ENCODE data around the gene TBC1D4.
"Not testable (repeated sequence)": the region's sequence is repeated elsewhere in the genome, so short reads cannot be mapped to it uniquely, and the experiment has no call there.

TBC1D4 gene

GRCh38 chr13:75447493-75447892 is 34.5 kb downstream of the TBC1D4 start:
- no peak for DNase-seq

GRCh38 chr13:75446874-75447273 is 35.1 kb downstream of the TBC1D4 start:
- no peak for DNase-seq

GRCh38 chr13:75445717-75446499 is 36.1 kb downstream of the TBC1D4 start:
- no peak for DNase-seq

DNA sequence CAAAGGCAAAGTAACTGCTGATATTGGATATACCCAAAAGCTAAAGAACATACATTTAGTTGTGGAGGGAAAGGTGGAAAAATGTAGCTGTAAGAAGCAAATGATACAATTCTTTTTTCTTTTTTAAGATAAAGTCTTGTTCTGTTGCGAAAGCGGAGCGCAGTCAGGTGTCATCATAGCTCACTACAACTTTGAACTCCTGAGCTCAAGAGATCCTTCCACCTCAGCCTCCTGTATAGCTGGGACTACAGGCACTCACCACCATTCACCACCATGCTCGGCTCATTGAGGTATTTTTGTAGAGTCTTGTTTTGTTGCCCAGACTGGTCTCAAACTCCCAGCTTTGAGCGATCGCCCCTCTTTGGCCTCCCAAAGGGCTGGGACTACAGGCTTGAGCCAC is 38.0 kb downstream of the TBC1D4 start:
- no peak for DNase-seq

GRCh38 chr13:75443356-75443958 is 38.5 kb downstream of the TBC1D4 start:
- DNase-seq: no peak

DNA sequence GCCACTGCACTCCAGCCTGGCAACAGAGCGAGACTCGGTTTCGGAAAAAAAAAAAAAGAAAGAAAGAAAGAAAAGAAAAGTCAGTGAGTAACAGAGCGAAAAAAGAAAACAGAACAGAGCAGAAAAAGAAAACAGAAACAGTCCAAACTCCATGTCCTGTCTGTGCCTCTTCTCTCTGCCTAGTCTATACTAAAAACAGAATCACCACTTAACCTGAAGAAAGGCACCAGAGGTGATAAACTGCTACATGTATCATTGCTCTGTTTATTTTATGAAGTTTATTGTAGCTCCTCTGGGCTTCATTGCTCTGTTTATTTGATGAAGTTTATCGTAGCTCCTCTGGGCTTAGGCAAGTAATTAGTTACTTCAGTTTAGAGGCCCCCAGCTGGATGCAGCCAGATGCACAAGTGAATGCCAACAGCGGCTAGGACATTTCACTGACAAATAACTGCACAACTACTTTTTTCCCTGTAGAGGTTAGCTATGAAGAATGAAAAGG is 39.2 kb downstream of the TBC1D4 start:
- DNase-seq: no peak

- DNase-seq: no peak
Measured at GRCh38 chr13:75440100-75440499, 41.9 kb downstream of the TBC1D4 start.

- no peak for DNase-seq
Measured at GRCh38 chr13:75437582-75438318, 44.2 kb downstream of the TBC1D4 start.

DNA sequence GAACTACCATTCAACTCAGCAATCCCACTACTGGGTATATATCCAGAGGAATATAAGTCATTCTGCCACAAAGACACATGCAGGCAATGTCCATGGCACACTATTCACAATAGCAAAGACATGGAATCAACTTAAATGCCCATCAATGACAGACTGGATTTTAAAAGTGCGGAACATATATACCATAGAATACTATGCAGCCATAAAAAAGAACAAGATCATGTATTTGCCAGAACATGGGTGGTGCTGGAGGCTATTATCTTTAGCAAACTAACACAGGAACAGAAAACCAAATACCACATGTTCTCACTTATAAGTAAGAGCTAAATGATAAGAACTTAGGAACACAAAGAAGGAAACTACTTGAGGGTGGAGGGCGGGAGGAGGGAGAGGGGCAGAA is 47.8 kb downstream of the TBC1D4 start:
- DNase-seq: not testable (repeated sequence)

GRCh38 chr13:75432811-75433244 is 49.1 kb downstream of the TBC1D4 start:
- no peak for DNase-seq

DNA sequence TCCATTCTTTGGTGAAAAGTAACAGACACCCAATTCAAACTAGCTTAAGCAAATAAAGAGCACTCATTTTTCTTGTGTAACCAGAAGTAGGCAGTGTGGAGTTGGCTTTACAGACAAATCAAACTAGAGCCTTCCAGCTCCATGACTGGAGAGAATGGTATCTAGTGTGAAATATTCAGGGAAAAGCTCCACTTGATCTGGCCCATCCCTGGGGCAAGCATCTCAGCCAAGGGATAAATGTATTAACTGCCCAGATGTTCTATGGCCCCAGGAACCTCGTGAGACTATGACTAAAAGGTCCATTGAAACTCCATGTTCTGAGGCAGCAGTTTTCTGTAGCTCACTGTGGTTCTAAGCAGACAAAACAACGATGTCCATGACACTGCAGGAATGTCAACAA is 49.9 kb downstream of the TBC1D4 start:
- DNase-seq: no peak

- DNase-seq: no peak
Measured at GRCh38 chr13:75430436-75431209, 51.3 kb downstream of the TBC1D4 start.

GRCh38 chr13:75426421-75426820 is 55.5 kb downstream of the TBC1D4 start:
- no peak for DNase-seq

- no peak for DNase-seq
Measured at GRCh38 chr13:75425216-75426009, 56.6 kb downstream of the TBC1D4 start.

DNA sequence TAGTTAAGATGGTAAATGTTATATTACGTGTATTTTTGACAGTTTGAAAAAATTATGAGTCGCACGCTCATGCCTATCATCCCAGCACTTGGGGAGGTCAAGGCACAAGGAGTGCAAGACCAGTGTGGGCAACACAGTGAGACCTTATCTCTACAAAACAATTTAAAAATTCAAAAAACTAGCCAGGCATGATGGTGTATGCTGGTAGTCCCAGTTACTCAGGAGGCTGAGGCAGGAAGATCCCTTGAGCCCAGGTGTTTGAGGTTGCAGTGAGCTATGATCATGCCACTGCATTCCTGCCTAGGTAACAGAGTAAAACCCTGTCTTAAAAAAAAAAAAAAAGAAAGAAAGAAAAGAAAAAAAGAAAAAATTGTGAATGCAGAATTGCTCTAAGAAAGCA is 58.0 kb downstream of the TBC1D4 start:
- DNase-seq: no peak

DNA sequence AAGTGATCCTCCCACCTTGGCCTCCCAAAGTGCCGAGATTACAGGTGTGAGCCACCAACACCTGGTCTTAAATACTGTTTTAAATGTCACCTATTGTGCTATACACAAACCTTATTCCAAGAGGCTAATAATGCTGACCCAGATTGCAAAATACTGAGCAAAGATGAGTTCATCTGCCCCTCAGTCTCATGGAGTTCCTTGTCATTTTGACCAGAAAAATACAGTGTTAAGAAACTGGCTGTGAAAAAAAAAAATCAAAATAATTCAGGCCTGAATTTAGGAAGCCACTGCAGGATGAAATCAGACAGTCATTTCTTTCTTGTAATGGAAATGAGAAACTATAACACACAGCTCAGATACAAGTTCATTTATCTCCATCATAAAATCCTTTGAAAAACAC is 59.9 kb downstream of the TBC1D4 start:
- DNase-seq: no peak

GRCh38 chr13:75421133-75421532 is 60.8 kb downstream of the TBC1D4 start:
- no peak for DNase-seq

GRCh38 chr13:75419656-75420055 is 62.3 kb downstream of the TBC1D4 start:
- DNase-seq: no peak

- DNase-seq: no peak
Measured at GRCh38 chr13:75418997-75419396, 63.0 kb downstream of the TBC1D4 start.

- DNase-seq: no peak
Measured at GRCh38 chr13:75418186-75418843, 63.7 kb downstream of the TBC1D4 start.

DNA sequence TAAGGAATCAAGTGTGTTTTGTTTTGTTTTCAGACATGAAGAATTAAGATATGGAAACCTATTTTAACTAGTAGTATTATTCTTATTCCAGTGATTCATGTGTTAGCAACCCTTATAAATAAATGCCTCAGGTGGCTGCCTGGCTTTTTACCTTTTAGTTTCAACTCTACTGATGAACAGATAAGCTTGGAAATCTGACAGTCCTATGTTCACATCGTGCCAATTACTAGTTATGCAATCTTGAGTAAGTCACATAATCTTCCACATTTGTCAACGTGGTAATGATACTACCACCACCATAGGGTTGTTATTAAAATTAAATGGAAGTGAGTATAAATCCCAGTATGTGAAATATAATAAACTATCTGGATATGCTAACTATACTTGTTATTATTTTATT is 64.3 kb downstream of the TBC1D4 start:
- no peak for DNase-seq

DNA sequence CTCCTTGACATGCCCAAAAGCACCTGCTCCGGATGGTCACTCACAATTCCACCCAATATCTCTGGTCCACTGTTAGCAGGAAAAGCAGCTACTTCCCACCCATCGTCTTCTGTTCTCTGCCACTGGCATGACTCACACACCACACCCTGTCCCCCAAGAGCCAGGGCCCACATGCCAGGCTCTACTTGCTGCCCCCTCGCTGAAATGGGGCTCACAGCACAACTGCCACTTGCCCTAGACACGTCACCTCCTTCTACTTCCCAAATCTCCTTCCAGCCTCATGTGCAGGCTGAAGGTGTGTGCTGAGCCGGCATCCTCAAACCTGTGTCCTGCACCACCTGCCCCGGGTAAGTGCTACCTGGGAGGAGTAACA is 65.0 kb downstream of the TBC1D4 start:
- no peak for DNase-seq

Measured in T1000 (cell line).